Trophoblast cell (in vitro differentiated cells and primary cell): ENCODE measurements around the gene CACNA1I.

ENCODE experiments used
- DNase-seq, 2 donors: peaks; one replicate each; pipeline ENCODE4 v3.0.0-alpha.2; 2016
- H2AFZ ChIP-seq: 2 replicates; pipeline ENCODE4 v1.6.1; 2013; ENCODE audit warnings: low read length, moderate library complexity, mild to moderate bottlenecking; ENCODE audit not compliant: insufficient read depth, poor library complexity
- H2AK5ac ChIP-seq: 2 replicates; pipeline ENCODE4 v1.6.1; 2013; ENCODE audit warnings: mild to moderate bottlenecking, low read length
- H2BK120ac ChIP-seq: 2 replicates; pipeline ENCODE4 v1.6.1; 2013; ENCODE audit warnings: low read length, mild to moderate bottlenecking, moderate library complexity; ENCODE audit not compliant: insufficient read depth, poor library complexity
- H2BK12ac ChIP-seq: 2 replicates; pipeline ENCODE4 v1.6.1; 2013; ENCODE audit warnings: mild to moderate bottlenecking, low read length, moderate library complexity
- H2BK5ac ChIP-seq: 2 replicates; pipeline ENCODE4 v1.6.1; 2013; ENCODE audit warnings: low read length, low read depth, moderate library complexity, mild to moderate bottlenecking; ENCODE audit not compliant: poor library complexity
- H3K14ac ChIP-seq: 2 replicates; pipeline ENCODE4 v1.6.1; 2013; ENCODE audit warnings: mild to moderate bottlenecking, low read length
- H3K18ac ChIP-seq: 2 replicates; pipeline ENCODE4 v1.6.1; 2013; ENCODE audit warnings: mild to moderate bottlenecking, low read length
- H3K23ac ChIP-seq: 2 replicates; pipeline ENCODE4 v1.6.1; 2013; ENCODE audit warnings: low read length
- H3K27ac ChIP-seq: 2 replicates; pipeline ENCODE4 v1.5.1; 2013; ENCODE audit warnings: low read depth, mild to moderate bottlenecking, inconsistent platforms, low read length, moderate library complexity
- H3K27me3 ChIP-seq: 2 replicates; pipeline ENCODE4 v1.6.1; 2013; ENCODE audit warnings: inconsistent platforms, mild to moderate bottlenecking, low read length, moderate library complexity; ENCODE audit not compliant: insufficient read depth
- H3K36me3 ChIP-seq, 2 experiments: 1 replicate in 1 of 2; 2 replicates in 1 of 2; pipeline ENCODE4 v1.6.1; 2013; ENCODE audit warnings: low read length in 2 of 2, mild to moderate bottlenecking in 2 of 2, moderate library complexity in 1 of 2; ENCODE audit not compliant: insufficient read depth in 2 of 2, control insufficient read depth in 1 of 2
- H3K4ac ChIP-seq: 2 replicates; pipeline ENCODE4 v1.6.1; 2013; ENCODE audit warnings: low read depth, mild to moderate bottlenecking, low read length, moderate library complexity
- H3K4me1 ChIP-seq, 2 experiments: 1 replicate in 1 of 2; 2 replicates in 1 of 2; pipeline ENCODE4 v1.6.1; 2013; ENCODE audit warnings: low read length in 2 of 2, mild to moderate bottlenecking in 2 of 2, moderate library complexity in 1 of 2; ENCODE audit not compliant: insufficient read depth in 2 of 2, control insufficient read depth in 1 of 2
- H3K4me2 ChIP-seq: 2 replicates; pipeline ENCODE4 v1.6.1; 2013; ENCODE audit warnings: inconsistent platforms, mild to moderate bottlenecking, low read length, moderate library complexity
- H3K4me3 ChIP-seq: 2 replicates; pipeline ENCODE4 v1.5.1; 2013; ENCODE audit warnings: mild to moderate bottlenecking, low read depth, low read length, inconsistent platforms
- H3K79me1 ChIP-seq: one replicate; pipeline ENCODE4 v1.6.1; 2013; ENCODE audit warnings: low read length
- H3K79me2 ChIP-seq: 2 replicates; pipeline ENCODE4 v1.6.1; 2013; ENCODE audit warnings: low read length, mild to moderate bottlenecking; ENCODE audit not compliant: control insufficient read depth, insufficient read depth, poor library complexity
- H3K9ac ChIP-seq: 2 replicates; pipeline ENCODE4 v1.6.1; 2013; ENCODE audit warnings: mild to moderate bottlenecking, low read length
- H3K9me3 ChIP-seq: 2 replicates; pipeline ENCODE4 v1.6.1; 2013; ENCODE audit warnings: low read depth, mild to moderate bottlenecking, control low read depth, inconsistent platforms, low read length; ENCODE audit not compliant: insufficient read depth
- H4K12ac ChIP-seq: 2 replicates; pipeline ENCODE4 v1.6.1; 2013; ENCODE audit warnings: low read depth, mild to moderate bottlenecking, low read length, moderate library complexity
- H4K8ac ChIP-seq: 2 replicates; pipeline ENCODE4 v1.6.1; 2013; ENCODE audit warnings: low read depth, mild to moderate bottlenecking, low read length, moderate library complexity
- H4K91ac ChIP-seq: one replicate; pipeline ENCODE4 v1.6.1; 2013; ENCODE audit warnings: low read depth, mild to moderate bottlenecking, low read length, moderate library complexity
- WGBS: extraction: QIAGEN DNeasy Blood & Tissue Kit; methylation state at CpG from one replicate; pipeline ENCODE4 v1.1.7; 2013; ENCODE audit warnings: missing lambda C conversion rate; ENCODE audit not compliant: insufficient read length, insufficient coverage; ENCODE audit errors: extremely low coverage; 5-methylcytosine and 5-hydroxymethylcytosine counted together

CACNA1I gene

DNA sequence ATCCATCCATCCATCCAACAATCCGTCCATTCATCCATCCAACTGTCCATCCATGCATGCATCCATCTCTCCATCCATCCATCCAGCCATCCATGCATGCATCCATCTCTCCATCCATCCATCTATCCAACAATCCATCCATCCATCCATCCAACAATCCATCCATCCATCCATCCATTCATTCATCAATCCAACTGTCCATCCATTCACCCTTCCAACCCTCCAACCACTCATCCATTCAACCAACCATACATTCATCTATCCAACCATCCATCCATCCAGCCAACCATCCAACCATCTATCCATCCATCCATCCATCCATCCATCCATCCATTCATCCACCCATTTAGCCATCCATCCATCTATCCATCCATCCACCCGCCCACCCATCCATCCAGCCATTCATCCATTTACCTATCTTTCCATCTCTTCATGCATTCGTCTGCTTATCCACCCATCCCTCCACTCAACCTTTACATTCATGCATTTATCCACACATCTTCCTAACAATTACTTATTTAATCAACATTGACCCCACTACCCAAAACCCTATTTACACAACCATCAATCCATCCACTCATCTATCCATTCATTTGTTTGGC, 12.6 kb downstream of the CACNA1I start:
- Histone ChIP-seq H3K79me1 (no peaks in the 10 kb centered on the region), H4K91ac (no peak overlapping the region), H3K4me1 (no peaks in the 10 kb centered on the region), H3K18ac (no peak overlapping the region), H2AFZ (no peak overlapping the region), H3K23ac (no peak overlapping the region), H3K14ac (no peak overlapping the region), H3K79me2 (no peaks in the 10 kb centered on the region), H3K36me3 (no peaks in the 10 kb centered on the region), H3K9ac (no peak overlapping the region), H3K27ac (no peak overlapping the region), H3K4ac (no peak overlapping the region), H3K4me3 (no peak overlapping the region), H3K27me3 (no peaks in the 10 kb centered on the region), H2BK12ac (no peak overlapping the region), H4K12ac (no peak overlapping the region), H2AK5ac (no peak overlapping the region), H4K8ac (no peak overlapping the region), H2BK120ac (no peak overlapping the region), H2BK5ac (no peak overlapping the region), H3K4me2 (no peak overlapping the region), H3K9me3 (peaks cover 3% of the 10 kb centered on the region)
- WGBS: 100% methylated on average over 2 of the region's 3 CpGs
- DNase-seq: no peak

DNA sequence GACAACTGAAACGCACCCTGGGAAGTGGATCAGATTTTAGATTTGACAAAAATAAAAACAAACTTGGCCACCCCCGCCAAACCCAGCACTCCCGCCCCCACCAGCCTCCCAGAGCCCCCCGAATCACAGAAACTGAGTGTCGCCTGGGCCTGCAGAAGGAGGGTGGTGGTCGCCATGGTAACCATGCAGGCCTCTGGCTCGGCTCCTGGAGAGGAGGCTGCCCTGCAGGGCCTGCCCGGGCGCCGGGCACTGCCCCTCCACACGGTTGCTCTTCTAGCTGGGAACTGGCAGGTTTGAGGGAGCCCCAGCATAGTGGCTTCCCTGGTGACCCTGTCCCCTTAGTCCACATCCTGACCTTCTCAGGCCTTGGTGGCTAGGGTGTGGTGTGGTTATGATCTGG, 19.3 kb downstream of the CACNA1I start:
- Histone ChIP-seq H3K14ac (no peak overlapping the region), H3K9ac (no peak overlapping the region), H3K79me1 (no peaks in the 10 kb centered on the region), H4K91ac (no peak overlapping the region), H3K18ac (no peak overlapping the region), H3K27ac (no peak overlapping the region), H3K36me3 (no peaks in the 10 kb centered on the region), H2BK12ac (no peak overlapping the region), H3K4me3 (no peak overlapping the region), H3K4me2 (no peak overlapping the region), H3K4ac (no peak overlapping the region), H2AK5ac (no peak overlapping the region), H3K4me1 (peaks cover 10 to 12% of the 10 kb centered on the region in 2 experiments), H4K8ac (no peak overlapping the region), H2AFZ (no peak overlapping the region), H4K12ac (no peak overlapping the region), H3K23ac (no peak overlapping the region), H3K79me2 (no peaks in the 10 kb centered on the region), H3K9me3 (peaks cover 2% of the 10 kb centered on the region), H3K27me3 (no peaks in the 10 kb centered on the region), H2BK120ac (no peak overlapping the region), H2BK5ac (no peak overlapping the region)
- DNase-seq: no peak
- WGBS: no CpG with 5 or more reads among the region's 11 CpGs

DNA sequence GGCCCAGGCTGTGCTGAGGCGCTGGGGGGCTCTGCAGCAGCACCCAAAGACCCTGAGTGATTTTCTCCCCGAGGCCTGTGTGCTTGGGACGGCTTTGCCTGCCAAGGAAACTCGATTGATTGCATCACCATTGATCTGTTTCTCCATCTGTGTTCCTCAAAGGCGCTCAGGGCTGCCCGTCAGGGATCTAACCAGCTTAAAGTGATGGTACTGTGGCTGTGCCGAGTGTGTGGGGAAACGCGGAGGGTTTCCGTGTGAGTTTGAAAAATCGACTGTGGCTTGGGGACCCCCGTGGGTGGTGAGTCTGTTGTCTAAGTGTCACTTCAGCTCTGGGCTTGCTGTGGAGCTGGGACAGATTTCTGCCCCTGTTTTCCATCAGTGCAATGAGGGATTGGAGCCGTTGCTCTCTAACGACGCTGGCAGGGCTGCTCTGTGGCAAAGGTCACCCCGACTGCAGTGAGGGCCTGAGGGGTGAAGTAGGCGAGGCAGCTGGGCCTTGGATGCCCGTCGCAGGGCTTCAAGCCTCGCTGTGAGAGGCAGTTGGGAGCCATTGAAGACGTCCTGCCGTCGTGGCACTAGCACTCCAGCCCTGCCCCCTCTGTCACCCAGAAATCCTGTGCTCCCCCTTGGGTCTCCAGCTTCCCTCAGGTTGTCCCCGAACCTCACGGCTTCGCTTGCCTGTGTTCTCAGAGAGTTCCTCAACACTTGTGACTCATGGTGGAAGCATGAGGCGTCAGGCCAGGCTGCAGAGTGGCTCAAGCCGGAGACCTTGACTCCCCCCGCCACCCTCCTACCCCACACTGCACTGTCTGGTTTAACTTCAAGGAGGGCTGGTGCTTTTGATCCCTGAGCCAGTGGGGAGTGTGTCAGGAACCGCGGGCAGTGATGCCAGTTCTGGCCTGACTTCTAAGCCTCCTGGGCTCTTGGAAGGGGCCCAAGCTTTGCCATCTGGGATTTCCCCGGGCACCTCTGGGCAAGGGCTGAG, 21.8 kb downstream of the CACNA1I start:
- no peak overlapping the region for H4K91ac ChIP-seq
- H3K23ac ChIP-seq: no peak overlapping the region
- H4K12ac ChIP-seq: no peak overlapping the region
- no peak overlapping the region for H3K18ac ChIP-seq
- no peaks in the 10 kb centered on the region for H3K36me3 ChIP-seq
- no peak overlapping the region for H3K4ac ChIP-seq
- no peaks in the 10 kb centered on the region for H3K9me3 ChIP-seq
- no peak overlapping the region for H4K8ac ChIP-seq
- peak overlapping the region; percentile 29 for H3K4me2 ChIP-seq
- H3K79me2 ChIP-seq: no peaks in the 10 kb centered on the region
- no peak overlapping the region for H3K9ac ChIP-seq
- no peak overlapping the region for H2BK120ac ChIP-seq
- no peak overlapping the region for H2AK5ac ChIP-seq
- H3K27me3 ChIP-seq: no peaks in the 10 kb centered on the region
- H2BK5ac ChIP-seq: no peak overlapping the region
- H3K4me1 ChIP-seq: peaks cover 10 to 12% of the 10 kb centered on the region in 2 experiments
- peak overlapping the region; percentile 21 for H2BK12ac ChIP-seq
- no peak overlapping the region for H2AFZ ChIP-seq
- no peak overlapping the region for H3K14ac ChIP-seq
- no peak overlapping the region for H3K27ac ChIP-seq
- no CpG with 5 or more reads among the region's 32 CpGs for WGBS
- H3K79me1 ChIP-seq: no peaks in the 10 kb centered on the region
- peak in 1 of 2 donors; percentile 42 for DNase-seq
- no peak overlapping the region for H3K4me3 ChIP-seq

DNA sequence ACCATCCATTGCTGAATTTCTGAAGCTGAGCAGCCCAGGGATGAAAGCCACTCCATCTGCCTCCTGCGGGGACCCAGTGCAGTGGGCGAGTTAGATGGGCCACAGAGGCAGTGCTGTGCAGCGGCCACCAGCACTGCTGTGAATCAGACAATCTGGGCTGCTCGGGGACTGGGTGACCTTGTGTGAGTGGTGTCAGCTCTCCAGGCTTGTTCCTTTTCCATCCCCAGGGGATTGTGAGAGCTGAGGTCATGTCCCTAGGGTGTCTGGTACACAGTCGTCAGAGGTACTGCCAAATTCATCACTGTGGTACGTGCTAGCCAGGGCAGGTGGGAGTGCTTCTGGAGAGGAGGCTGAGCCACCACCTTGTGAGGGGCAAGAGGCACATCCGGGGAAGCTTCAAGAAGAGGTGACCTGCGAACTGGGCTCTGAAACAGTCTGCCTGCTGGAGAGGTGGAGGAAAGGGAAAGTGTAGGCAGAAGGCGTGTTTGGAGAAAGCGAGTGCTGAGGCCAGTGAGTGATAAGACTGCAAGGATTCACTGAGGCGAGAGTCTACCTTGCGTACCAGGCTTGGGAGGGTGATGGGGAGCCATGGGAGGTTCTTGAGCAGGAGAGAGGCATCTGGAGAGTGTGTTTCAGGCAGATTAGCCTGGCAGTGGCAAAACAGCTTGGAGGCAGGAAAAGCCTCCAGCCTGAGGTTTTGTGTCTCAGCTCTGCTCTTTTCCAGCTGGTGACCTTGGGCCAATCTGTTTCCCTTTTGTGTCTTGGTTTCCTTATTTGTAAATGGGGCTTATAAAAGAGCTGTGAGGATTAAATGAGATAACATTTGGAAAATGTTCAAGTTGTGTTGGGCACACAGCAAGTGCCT, 22.7 kb downstream of the CACNA1I start:
- H4K12ac ChIP-seq: no peak overlapping the region
- H2BK5ac ChIP-seq: no peak overlapping the region
- H3K79me2 ChIP-seq: no peaks in the 10 kb centered on the region
- H3K4me3 ChIP-seq: no peak overlapping the region
- no peak for DNase-seq
- no peak overlapping the region for H3K9ac ChIP-seq
- no peak overlapping the region for H2AFZ ChIP-seq
- H3K27me3 ChIP-seq: peaks cover 3% of the 10 kb centered on the region
- no peak overlapping the region for H3K14ac ChIP-seq
- WGBS: no CpG with 5 or more reads among the region's 12 CpGs
- no peak overlapping the region for H3K27ac ChIP-seq
- no peaks in the 10 kb centered on the region for H3K36me3 ChIP-seq
- peaks cover 2% of the 10 kb centered on the region for H3K9me3 ChIP-seq
- no peak overlapping the region for H3K23ac ChIP-seq
- H3K4me2 ChIP-seq: no peak overlapping the region
- no peaks in the 10 kb centered on the region for H3K79me1 ChIP-seq
- H3K18ac ChIP-seq: no peak overlapping the region
- H3K4ac ChIP-seq: no peak overlapping the region
- no peak overlapping the region for H4K8ac ChIP-seq
- H2AK5ac ChIP-seq: no peak overlapping the region
- H3K4me1 ChIP-seq: peaks cover 10 to 12% of the 10 kb centered on the region in 2 experiments
- no peak overlapping the region for H2BK120ac ChIP-seq
- H2BK12ac ChIP-seq: no peak overlapping the region
- no peak overlapping the region for H4K91ac ChIP-seq
